Measurements from ENCODE around the gene CDH12.

- no peak for TF ChIP-seq CTCF (IDR thresholded peaks at IDR 0.05)
- TF ChIP-seq POLR2A (IDR thresholded peaks at IDR 0.05), result no peak
- no peak for TF ChIP-seq POLR2AphosphoS5 (IDR thresholded peaks at IDR 0.05)
Observed at GRCh38 chr5:22572941-22573340, 280.2 kb downstream of the CDH12 start.
